OCI-LY1 (cell line): Measurements from ENCODE around the gene ACR.
A peak's percentile ranks its signal among the peaks of the same experiment; 100 is the strongest.

Experiments used
- H2AFZ ChIP-seq: fragments of 200-600 bp; sonication (generic), shearing (Covaris generic); 2 replicates; pipeline ENCODE4 v1.6.0; 2014; ENCODE audit warnings: antibody characterized with exemption, mild to moderate bottlenecking, low read length
- H3F3A ChIP-seq: fragments of 200-600 bp; sonication (generic), shearing (Covaris generic); 2 replicates; pipeline ENCODE4 v1.6.0; 2014; ENCODE audit warnings: mild to moderate bottlenecking, antibody characterized with exemption, low read length, moderate library complexity; ENCODE audit not compliant: insufficient read depth
- H3K27ac ChIP-seq: fragments of 200-600 bp; sonication (generic); 2 replicates; pipeline ENCODE4 v1.5.1; 2014; ENCODE audit warnings: low read length, mixed run types, mild to moderate bottlenecking, low read depth; ENCODE audit not compliant: poor library complexity, severe bottlenecking
- H3K27me3 ChIP-seq: fragments of 200-600 bp; sonication (generic); 2 replicates; pipeline ENCODE4 v1.6.0; 2014; ENCODE audit warnings: antibody characterized with exemption, mild to moderate bottlenecking, low read length, moderate library complexity; ENCODE audit not compliant: insufficient read depth
- H3K36me3 ChIP-seq: fragments of 200-600 bp; sonication (generic); 2 replicates; pipeline ENCODE4 v1.6.1; 2014; ENCODE audit warnings: mild to moderate bottlenecking, antibody characterized with exemption, low read length, moderate library complexity, mixed read lengths; ENCODE audit not compliant: insufficient read depth
- H3K4me1 ChIP-seq: fragments of 200-600 bp; sonication (generic); 2 replicates; pipeline ENCODE4 v1.5.1; 2014; ENCODE audit warnings: mild to moderate bottlenecking, low read length, moderate library complexity; ENCODE audit not compliant: insufficient read depth, severe bottlenecking
- H3K4me2 ChIP-seq: fragments of 200-600 bp; sonication (generic), shearing (Covaris generic); 2 replicates; pipeline ENCODE4 v1.6.1; 2014; ENCODE audit warnings: low read length
- H3K4me3 ChIP-seq: fragments of 200-600 bp; sonication (generic); 2 replicates; pipeline ENCODE4 v1.5.1; 2014; ENCODE audit warnings: low read length, low read depth, mild to moderate bottlenecking, mixed read lengths; ENCODE audit not compliant: poor library complexity, severe bottlenecking
- H3K79me2 ChIP-seq: fragments of 200-600 bp; shearing (Covaris generic); 2 replicates; pipeline ENCODE4 v1.6.1; 2016; ENCODE audit warnings: mixed run types, low read length, mixed read lengths; ENCODE audit not compliant: insufficient read depth
- H3K9ac ChIP-seq: fragments of 200-600 bp; sonication (generic), shearing (Covaris generic); 2 replicates; pipeline ENCODE4 v1.6.1; 2014; ENCODE audit warnings: mild to moderate bottlenecking, low read length, mixed read lengths
- H3K9me2 ChIP-seq: fragments of 200-600 bp; sonication (generic), shearing (Covaris generic); 2 replicates; pipeline ENCODE4 v1.6.1; 2014; ENCODE audit warnings: low read depth, mild to moderate bottlenecking, low read length, mixed read lengths
- H3K9me3 ChIP-seq: fragments of 200-600 bp; shearing (Covaris generic); 2 replicates; pipeline ENCODE4 v1.6.1; 2014; ENCODE audit warnings: low read length, mixed read lengths
- H4K20me1 ChIP-seq: fragments of 200-600 bp; sonication (generic), shearing (Covaris generic); 2 replicates; pipeline ENCODE4 v1.6.0; 2016; ENCODE audit warnings: mild to moderate bottlenecking, low read length; ENCODE audit not compliant: insufficient read depth
- EZH2 ChIP-seq: fragments of 200-600 bp; sonication (generic), shearing (Covaris generic); IDR thresholded peaks from 2 replicates; pipeline ENCODE4 v1.8.0; 2017; ENCODE audit warnings: borderline replicate concordance, mixed run types, mild to moderate bottlenecking, antibody characterized with exemption, low read length, moderate library complexity, mixed read lengths
- TF ChIP-seq, protein P1 (sequence below): fragments of 200-600 bp; sonication (generic), shearing (Covaris generic); IDR thresholded peaks from 2 replicates; pipeline ENCODE4 v1.5.1; 2017; ENCODE audit warnings: mild to moderate bottlenecking, antibody characterized with exemption, low read length, moderate library complexity, mixed read lengths

The ACR gene

GRCh38 chr22:50737728-50738648, at the start of gene ACR:
ACR (plus strand) TSS chr22:50738204; CDS start chr22:50738236, 32 bp downstream.
- Histone ChIP-seq H3K4me2 (no peak within 1 kb of the TSS), H3K36me3 (no peaks in the 10 kb centered on the region), H3K9me2 (no peaks in the 10 kb centered on the region), H3K27ac (no peak within 1 kb of the TSS), H2AFZ (no peak within 1 kb of the TSS), H3F3A (no peaks in the 10 kb centered on the region), H3K4me1 (no peaks in the 10 kb centered on the region), H3K9ac (no peak within 1 kb of the TSS), H3K27me3 (no peaks in the 10 kb centered on the region; the same call in 1 of the 2 replicates), H3K79me2 (no peaks in the 10 kb centered on the region), H3K9me3 (no peaks in the 10 kb centered on the region), H3K4me3 (no peak within 1 kb of the TSS), H4K20me1 (no peaks in the 10 kb centered on the region)
- no peak for TF ChIP-seq EZH2
- TF ChIP-seq, protein P1, sequence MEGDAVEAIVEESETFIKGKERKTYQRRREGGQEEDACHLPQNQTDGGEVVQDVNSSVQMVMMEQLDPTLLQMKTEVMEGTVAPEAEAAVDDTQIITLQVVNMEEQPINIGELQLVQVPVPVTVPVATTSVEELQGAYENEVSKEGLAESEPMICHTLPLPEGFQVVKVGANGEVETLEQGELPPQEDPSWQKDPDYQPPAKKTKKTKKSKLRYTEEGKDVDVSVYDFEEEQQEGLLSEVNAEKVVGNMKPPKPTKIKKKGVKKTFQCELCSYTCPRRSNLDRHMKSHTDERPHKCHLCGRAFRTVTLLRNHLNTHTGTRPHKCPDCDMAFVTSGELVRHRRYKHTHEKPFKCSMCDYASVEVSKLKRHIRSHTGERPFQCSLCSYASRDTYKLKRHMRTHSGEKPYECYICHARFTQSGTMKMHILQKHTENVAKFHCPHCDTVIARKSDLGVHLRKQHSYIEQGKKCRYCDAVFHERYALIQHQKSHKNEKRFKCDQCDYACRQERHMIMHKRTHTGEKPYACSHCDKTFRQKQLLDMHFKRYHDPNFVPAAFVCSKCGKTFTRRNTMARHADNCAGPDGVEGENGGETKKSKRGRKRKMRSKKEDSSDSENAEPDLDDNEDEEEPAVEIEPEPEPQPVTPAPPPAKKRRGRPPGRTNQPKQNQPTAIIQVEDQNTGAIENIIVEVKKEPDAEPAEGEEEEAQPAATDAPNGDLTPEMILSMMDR, result no peak

DNA sequence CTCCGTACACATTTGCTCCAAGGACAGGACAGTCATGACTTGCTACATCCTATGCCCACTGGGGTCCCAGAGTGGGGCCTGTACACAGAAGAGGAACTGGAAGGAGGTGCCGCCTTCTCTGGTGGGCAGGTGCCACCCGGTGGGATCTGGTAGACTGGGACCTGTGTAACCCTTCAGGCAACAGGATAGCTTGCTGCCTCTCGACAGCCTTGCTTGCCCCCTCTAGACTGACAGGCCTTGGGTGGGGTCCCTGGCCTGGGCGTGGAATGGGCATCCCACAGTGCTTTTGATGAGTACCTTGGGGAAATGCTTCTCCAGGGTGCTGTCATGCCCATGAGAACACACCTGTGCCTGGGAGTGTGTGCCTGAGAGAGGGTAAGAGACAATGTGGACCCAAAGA, 49.6 kb upstream of the ACR start:
- Histone ChIP-seq H3K27me3 (no peaks in the 10 kb centered on the region), H2AFZ (no peak overlapping the region), H3K4me1 (peaks cover 10% of the 10 kb centered on the region), H3K79me2 (no peaks in the 10 kb centered on the region), H3K27ac (no peak overlapping the region), H3K4me3 (no peak overlapping the region), H3K9me3 (no peaks in the 10 kb centered on the region), H3K9ac (no peak overlapping the region), H3K36me3 (no peaks in the 10 kb centered on the region), H3K4me2 (no peak overlapping the region), H4K20me1 (no peaks in the 10 kb centered on the region), H3F3A (no peaks in the 10 kb centered on the region), H3K9me2 (no peaks in the 10 kb centered on the region)
- TF ChIP-seq, protein P1, result no peak
- no peak for TF ChIP-seq EZH2

GRCh38 chr22:50691521-50691920, 46.5 kb upstream of the ACR start:
- no peaks in the 10 kb centered on the region for H3K9me2 ChIP-seq
- no peak overlapping the region for H2AFZ ChIP-seq
- TF ChIP-seq, protein P1, result peak; percentile 76
- no peak for TF ChIP-seq EZH2
- no peak overlapping the region for H3K4me2 ChIP-seq
- H3K9me3 ChIP-seq, result no peaks in the 10 kb centered on the region
- H3K4me3 ChIP-seq, result no peak overlapping the region
- no peaks in the 10 kb centered on the region; the same call in 1 of the 2 replicates for H3K27me3 ChIP-seq
- no peaks in the 10 kb centered on the region for H3K36me3 ChIP-seq
- no peaks in the 10 kb centered on the region for H3F3A ChIP-seq
- H3K27ac ChIP-seq, result no peak overlapping the region
- H4K20me1 ChIP-seq, result no peaks in the 10 kb centered on the region
- peaks cover 10% of the 10 kb centered on the region for H3K4me1 ChIP-seq
- H3K79me2 ChIP-seq, result no peaks in the 10 kb centered on the region
- H3K9ac ChIP-seq, result no peak overlapping the region
